Subcutaneous adipose tissue (tissue), 4 donors: ENCODE results near the gene LAMB3. TPM values are rescaled to one million over a fixed set of nuclear protein-coding genes. Genes with fewer than 3 reads are reported as not detected.

Source experiments
- total RNA-seq, 4 donors: library from RNA; depleted of rRNA; stranded (reverse); fragments of >200 nt; gene quantifications; one replicate each; pipeline ENCODE4 v1.1.0, GENCODE V29; 2016
- TF ChIP-seq, protein P1 (sequence below): fragments of 450-650 bp; IDR thresholded peaks from one replicate; pipeline ENCODE4 v1.5.1; 2016; ENCODE audit warnings: low read depth, mild to moderate bottlenecking, control low read depth, antibody characterized with exemption, moderate library complexity

The LAMB3 gene
- total RNA-seq, 4 donors from 2014 or later, result 5.5 to 32.4 (median 21.3) TPM

DNA sequence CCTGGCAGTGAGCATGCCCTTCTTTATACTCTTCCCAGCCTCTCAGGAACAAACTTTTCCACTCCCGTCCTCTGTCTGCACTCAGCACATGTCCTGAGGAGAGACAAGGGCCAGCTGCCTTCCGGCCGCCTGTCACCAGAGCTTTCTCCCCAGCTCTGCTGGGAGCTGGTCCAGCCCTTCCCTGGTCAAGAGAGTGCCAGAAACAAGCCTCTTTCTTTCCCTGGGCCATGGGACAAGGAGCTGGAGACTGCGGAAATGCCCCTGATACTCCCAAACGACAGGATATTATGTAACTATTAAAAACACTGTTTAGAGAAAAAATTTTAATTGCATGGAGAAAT, 10.4 kb downstream of the LAMB3 start:
- TF ChIP-seq, protein P1, sequence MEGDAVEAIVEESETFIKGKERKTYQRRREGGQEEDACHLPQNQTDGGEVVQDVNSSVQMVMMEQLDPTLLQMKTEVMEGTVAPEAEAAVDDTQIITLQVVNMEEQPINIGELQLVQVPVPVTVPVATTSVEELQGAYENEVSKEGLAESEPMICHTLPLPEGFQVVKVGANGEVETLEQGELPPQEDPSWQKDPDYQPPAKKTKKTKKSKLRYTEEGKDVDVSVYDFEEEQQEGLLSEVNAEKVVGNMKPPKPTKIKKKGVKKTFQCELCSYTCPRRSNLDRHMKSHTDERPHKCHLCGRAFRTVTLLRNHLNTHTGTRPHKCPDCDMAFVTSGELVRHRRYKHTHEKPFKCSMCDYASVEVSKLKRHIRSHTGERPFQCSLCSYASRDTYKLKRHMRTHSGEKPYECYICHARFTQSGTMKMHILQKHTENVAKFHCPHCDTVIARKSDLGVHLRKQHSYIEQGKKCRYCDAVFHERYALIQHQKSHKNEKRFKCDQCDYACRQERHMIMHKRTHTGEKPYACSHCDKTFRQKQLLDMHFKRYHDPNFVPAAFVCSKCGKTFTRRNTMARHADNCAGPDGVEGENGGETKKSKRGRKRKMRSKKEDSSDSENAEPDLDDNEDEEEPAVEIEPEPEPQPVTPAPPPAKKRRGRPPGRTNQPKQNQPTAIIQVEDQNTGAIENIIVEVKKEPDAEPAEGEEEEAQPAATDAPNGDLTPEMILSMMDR, result no peak

DNA sequence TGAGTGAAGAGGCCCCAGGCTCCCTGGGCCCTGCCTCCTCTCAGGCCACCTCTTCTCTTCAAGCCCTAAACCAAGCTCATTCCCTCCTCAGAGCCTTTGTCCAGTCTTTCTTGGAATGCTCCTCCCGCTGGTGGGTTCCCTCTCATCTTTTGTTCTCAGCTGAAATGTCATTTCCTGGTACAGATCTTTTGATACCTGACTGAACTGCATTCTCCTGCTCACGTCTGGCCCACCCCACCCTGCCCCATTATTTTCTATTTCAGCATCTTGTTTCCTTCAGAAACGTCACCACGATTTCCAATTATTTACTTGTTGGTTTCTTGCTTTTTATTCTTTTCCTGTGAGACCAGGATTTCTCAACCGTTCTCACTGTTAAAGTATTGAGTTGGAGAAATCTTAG, 16.4 kb downstream of the LAMB3 start:
- TF ChIP-seq, protein P1, result no peak

DNA sequence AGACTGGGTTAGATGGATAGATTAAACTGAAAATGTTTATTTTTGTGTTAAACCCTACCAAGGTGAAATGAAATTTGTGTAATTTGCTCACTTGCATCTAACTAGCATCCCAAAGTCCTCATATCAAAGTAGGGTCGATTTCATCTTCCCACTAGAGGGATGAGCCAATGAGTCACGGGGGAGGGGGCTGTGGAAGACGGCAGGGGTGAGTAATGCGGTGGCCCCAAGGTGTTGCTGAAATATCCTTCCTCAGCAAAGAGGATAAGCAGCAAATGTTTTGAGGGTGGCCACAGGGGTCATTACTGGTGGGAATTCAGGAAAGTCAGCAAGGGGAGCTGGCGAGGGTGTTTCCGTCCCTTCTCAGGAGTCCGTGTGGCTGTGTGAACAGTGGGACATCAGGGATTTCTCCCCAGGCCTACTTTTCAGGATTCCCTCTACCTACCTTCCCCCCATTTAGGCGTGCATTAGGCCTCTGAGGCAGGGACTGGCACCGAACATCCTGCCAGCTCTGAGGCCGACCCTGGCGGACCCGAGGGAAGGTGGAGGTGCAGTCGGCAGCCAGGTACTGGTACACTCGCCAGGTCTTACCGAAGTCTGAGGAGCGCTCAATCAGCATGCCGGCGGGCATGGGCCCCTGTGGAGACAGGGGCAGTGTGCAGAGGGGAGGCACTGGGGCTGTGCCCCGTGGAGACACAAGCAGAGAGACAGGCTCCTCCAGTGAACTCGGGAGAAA, 18.1 kb downstream of the LAMB3 start:
- TF ChIP-seq, protein P1, result no peak

DNA sequence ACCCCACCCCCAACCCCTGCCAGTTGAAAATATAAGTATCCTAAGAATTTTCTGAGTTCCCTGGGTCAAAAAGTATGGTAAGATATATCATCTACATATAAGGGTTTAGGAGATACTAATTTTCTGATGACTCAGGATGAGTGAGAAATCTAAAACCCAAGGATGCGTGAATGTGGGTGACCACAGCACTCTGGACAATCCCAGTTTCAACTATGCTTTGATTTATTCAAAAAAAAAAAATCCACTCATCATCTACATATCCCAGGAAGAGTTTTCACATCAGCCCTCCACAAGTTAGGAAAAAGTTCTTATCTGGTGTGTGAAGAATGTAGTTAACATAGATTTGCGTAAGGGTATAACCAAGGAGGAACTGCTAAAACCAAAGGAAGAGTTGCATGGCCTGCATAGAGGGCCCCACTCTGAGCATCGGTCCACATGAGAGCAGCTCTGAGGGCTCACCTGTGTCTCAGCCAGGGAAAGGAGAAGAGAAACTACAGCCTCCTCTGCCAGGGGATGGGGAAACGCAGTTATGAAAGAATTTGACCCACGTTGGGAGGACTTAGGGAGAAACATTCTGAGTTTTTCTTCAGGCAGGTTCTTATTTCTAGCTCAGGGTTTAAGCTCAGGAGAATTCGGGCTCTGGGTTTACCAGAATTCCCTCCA, 18.8 kb downstream of the LAMB3 start:
- TF ChIP-seq, protein P1, result no peak

DNA sequence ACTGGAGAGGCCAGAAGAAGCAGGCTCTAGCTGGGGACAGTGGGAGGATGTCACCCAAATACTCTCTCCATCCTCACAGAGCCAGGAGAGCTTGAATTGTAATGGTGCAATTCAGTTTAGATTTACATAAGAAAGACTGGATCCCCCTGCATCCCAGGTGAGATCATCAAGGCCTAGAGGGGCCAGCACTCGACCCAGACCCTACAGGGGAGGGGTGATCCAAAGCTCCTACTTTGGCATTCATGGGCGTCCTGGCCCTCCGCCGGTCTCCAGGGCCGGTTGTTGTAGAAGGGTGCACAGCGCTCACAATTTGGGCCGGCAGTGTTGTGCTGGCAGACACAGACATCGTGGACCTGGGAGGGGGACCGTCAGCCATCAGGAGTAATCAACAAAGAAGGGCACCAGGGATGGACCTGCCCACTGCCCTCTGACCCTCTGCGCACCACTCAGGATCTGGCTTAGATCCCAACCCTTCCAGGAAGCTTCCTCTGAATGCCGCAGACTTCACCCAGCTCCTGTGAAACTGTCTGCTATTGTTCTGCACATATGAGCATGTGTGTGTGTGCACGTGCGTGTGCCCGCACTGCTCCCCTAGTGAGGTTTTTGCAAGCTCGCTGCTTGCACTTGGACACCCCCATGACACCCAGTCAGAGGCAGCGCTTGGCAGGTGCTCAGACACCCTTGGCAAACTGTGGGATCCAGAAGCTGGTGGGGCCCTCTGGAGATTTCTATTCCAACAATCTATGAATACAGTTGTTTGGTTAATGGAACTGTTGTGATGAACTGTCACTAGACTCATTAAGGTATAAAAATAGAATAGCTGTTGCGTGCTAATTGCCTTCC, 21.6 kb downstream of the LAMB3 start:
- TF ChIP-seq, protein P1, result no peak

DNA sequence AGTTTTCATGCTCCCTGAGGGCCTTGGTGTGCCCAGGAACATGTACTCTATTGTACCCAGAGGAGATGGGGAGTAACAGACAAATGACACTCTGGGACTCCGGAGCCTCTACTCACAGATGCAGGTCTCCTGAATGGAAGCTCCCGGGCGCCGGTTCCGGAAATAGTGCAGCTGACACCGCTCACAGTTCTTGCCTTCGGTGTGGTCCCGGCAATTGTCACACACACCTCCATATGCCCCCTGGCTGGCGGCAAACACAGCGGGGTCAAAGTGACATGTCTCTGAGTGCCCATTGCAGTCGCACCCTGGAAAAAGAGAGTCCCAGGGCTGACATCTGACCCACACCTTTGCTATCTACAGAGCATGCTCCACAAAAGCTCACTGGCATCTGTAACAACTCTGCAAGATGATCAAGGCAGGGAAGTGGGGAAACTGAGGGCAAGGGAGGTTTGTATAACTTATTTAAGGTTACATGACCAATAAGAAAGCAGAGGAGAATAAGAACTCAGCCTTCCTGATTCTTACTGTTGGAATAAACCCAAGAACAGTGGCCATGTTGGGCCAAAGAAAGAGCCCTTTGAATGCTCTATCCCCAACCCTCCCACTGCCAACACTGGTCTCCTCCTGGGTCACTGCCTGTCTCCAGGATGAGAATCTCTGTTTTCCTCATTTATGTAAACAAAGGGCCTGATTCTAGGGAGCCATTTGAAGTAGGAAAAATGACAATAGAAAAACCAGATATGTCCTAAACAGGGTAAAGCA, 22.4 kb downstream of the LAMB3 start:
- TF ChIP-seq, protein P1, result no peak
